ENCODE measurements around the gene GEMIN2.

GEMIN2 gene

DNA sequence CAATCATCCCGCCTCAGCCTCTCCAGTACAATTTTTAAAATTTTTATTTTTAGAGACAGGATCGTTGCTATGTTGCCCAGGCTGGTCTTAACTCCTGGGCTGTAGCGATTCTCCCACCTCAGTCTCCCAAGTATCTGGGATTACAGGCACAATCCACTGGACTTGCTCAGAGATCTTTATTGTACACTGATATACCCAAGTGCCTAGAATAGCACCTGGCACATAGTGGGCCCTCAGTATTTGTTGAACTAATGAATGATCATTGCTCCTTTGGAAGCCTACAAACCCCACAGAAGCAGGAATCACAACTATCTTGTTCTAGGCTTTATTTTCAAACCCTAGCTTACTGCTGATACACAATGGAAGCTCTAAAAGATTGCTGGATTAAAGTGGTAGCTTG is 59.1 kb downstream of the GEMIN2 start:
- TF ChIP-seq ZFX (IDR thresholded peaks at IDR 0.05; ENCODE audit: borderline replicate concordance): no peak
- TF ChIP-seq, protein P1, sequence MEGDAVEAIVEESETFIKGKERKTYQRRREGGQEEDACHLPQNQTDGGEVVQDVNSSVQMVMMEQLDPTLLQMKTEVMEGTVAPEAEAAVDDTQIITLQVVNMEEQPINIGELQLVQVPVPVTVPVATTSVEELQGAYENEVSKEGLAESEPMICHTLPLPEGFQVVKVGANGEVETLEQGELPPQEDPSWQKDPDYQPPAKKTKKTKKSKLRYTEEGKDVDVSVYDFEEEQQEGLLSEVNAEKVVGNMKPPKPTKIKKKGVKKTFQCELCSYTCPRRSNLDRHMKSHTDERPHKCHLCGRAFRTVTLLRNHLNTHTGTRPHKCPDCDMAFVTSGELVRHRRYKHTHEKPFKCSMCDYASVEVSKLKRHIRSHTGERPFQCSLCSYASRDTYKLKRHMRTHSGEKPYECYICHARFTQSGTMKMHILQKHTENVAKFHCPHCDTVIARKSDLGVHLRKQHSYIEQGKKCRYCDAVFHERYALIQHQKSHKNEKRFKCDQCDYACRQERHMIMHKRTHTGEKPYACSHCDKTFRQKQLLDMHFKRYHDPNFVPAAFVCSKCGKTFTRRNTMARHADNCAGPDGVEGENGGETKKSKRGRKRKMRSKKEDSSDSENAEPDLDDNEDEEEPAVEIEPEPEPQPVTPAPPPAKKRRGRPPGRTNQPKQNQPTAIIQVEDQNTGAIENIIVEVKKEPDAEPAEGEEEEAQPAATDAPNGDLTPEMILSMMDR (IDR thresholded peaks at IDR 0.05): no peak
- H3K27ac ChIP-seq: peak overlapping the region; percentile 98

DNA sequence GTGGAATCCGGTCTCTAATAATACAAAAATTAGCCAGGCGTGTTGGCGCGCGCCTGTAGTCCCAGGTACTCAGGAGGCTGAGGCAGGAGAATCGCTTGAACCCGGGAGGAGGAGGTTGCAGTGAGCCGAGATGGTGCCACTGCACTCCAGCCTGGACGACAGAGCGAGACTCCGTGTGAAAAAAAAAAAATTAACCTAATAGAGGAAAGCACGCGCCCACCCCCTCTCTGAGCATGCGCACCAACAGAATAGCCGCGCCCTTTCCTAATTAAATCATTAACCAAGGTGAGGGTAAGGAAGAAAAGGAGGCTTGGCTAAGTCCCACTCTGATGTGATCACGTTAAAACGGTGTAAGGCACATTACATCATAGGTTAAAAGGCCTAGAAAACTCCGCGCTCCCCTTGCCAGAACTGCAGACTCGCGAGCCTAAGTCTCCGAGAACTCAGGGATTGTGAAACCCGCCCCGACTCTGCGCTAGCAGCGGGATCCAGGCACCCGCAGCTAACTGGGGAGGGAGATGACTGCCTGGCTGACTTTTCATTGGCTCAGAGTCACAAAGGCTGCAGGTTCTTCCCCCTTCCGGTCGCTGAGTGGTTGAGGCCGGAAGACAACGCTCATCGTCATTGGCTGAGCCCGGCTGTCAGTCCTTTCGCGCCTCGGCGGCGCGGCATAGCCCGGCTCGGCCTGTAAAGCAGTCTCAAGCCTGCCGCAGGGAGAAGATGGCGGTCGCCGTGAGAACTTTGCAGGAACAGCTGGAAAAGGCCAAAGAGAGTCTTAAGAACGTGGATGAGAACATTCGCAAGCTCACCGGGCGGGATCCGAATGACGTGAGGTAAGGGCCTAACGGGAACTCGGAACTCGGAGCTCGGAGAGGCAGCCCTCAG is 60.7 kb downstream of the GEMIN2 start, which contains the start of gene PNN:
Gene PNN, plus strand, starts transcription at position 695 of the 885 bp plus-strand sequence. Its CDS starts 26 bp downstream, at position 721.
- peak within 1 kb of the TSS; percentile 98 for H3K27ac ChIP-seq
- TF ChIP-seq ZFX (IDR thresholded peaks at IDR 0.05; ENCODE audit: borderline replicate concordance): no peak
- TF ChIP-seq, protein P1 (IDR thresholded peaks at IDR 0.05): no peak

DNA sequence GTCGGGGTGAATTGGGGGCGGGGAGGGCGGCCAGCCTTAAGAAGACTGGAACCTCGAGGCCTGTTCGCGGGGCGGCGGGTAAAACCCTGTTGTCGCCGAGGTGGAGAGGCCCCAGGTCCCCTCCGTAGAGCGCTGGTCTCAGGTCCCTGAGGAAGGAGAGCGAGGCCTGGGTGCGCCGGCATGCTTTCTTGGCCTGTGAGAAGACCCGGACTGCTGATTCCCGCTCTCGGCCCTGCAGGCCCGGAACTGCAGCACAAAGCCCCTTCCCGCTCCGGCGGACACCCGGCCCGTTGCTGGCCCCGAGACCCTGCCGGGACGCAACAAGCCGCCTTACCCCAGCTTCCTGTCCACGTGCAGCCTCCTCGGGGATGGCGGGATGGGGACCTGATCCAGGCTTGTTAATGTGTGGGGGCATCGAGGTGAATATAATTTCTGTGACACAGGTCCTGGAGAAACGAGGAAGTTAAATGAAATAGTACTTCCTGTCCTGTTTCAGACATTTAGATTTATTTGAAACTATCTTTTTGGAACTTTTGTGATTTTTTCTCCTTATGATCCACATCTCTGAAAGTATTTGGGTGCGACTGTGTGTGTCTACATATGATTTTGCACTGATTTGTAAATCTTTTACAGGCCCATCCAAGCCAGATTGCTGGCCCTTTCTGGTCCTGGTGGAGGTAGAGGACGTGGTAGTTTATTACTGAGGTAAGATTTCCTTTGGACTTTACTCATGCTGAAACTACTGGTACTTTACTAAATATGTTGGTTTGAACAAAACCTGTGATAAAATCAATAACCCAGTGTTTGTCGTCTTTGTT is 61.5 kb downstream of the GEMIN2 start:
- TF ChIP-seq, protein P1 (IDR thresholded peaks at IDR 0.05): no peak
- no peak for TF ChIP-seq ZFX (IDR thresholded peaks at IDR 0.05; ENCODE audit: borderline replicate concordance)
- H3K27ac ChIP-seq: peak overlapping the region; percentile 98

DNA sequence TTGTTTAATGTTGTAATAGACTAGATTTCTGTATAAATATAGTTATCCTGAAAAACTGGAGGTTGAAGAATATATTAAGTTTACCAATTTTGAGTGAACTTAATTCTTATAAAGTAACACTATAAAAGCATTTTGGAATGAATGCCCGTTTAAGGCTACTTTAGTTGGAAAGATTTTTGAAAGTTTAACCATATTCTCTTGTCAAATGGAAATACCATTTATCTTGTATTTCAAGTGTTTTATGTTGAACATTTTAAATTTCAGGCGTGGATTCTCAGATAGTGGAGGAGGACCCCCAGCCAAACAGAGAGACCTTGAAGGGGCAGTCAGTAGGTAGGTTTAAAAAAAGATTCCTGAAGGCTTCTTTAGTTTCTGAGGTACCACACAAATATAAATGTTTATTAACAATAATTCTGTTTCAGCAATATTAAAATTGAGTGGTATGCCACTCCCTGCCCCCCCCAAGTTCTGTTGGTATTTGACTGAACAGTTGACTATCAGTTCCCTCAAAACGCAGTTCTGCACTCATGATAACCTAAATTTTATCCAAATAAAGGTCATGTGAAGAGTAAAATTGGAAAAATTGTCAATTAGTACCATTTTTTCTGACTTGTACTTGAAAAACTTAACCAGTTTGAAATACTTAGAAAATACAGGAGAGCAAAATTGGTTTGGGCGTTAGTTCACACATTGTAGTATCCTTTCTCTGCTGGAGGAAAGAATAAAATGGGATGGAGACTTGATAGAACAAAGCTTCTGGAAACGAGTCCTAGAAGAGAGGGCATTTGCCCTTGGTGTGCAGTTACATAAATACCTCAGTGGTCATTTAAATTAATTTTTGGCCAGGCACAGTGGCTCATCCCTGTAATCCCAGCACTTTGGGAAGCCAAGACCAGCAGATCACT is 62.4 kb downstream of the GEMIN2 start:
- TF ChIP-seq, protein P1 (IDR thresholded peaks at IDR 0.05): no peak
- TF ChIP-seq ZFX (IDR thresholded peaks at IDR 0.05; ENCODE audit: borderline replicate concordance): no peak
- H3K27ac ChIP-seq: peak overlapping the region; percentile 98

DNA sequence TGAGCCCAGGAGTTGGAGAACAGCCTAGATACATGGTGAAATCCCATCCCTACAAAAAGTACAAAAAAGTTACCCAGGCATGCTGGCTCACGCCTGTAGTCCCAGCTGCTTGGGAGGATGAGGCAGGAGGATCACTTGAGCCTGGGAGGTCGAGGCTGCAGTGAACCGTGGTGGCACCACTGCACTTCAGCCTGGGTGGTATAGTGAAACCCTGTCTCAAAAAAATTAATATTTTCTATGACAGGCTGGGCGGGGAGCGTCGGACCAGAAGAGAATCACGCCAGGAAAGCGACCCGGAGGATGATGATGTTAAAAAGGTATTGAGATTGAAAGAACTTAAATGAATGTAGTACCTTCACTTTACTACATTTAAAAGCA is 63.0 kb downstream of the GEMIN2 start:
- H3K27ac ChIP-seq: peak overlapping the region; percentile 98; the same call in 1 of the 2 replicates
- TF ChIP-seq, protein P1 (IDR thresholded peaks at IDR 0.05): no peak
- TF ChIP-seq ZFX (IDR thresholded peaks at IDR 0.05; ENCODE audit: borderline replicate concordance): no peak

DNA sequence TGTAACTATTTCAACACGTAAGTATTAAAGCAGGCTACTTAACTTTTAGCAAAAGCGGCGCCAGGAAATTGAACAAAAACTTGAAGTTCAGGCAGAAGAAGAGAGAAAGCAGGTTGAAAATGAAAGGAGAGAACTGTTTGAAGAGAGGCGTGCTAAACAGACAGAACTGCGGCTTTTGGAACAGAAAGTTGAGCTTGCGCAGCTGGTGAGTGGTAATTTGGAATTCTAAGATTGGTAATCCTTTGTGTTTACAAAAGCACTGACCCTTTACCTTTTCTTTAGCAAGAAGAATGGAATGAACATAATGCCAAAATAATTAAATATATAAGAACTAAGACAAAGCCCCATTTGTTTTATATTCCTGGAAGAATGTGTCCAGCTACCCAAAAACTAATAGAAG is 64.9 kb downstream of the GEMIN2 start:
- H3K27ac ChIP-seq: no peak overlapping the region

More for the DNA sequence above, 64.9 kb downstream of the GEMIN2 start:
- TF ChIP-seq ZFX (IDR thresholded peaks at IDR 0.05; ENCODE audit: borderline replicate concordance): no peak
- TF ChIP-seq, protein P1 (IDR thresholded peaks at IDR 0.05): no peak

Measured in 22Rv1 (cell line).